ENCODE data around the gene HSFX3. TPM values are rescaled to one million over a fixed set of nuclear protein-coding genes. Genes with fewer than 3 reads are reported as not detected.
"Not testable (repeated sequence)": the region's sequence is repeated elsewhere in the genome, so short reads cannot be mapped to it uniquely, and the experiment has no call there.

The HSFX3 gene
- total RNA-seq, 1 donor from 2014 or later, result not detected

GRCh38 chrX:149570668-149571067 lies 20.9 kb upstream of the HSFX3 start:
- Mint-ChIP-seq H3K36me3 (no peaks in the 10 kb centered on the region), H3K4me1 (peaks cover 3% of the 10 kb centered on the region), H3K27ac (no peak overlapping the region), H3K9me3 (peaks cover 6% of the 10 kb centered on the region), H3K27me3 (ENCODE audit: low read depth) (no peaks in the 10 kb centered on the region), H3K4me3 (no peak overlapping the region)
- DNase-seq (ENCODE audit: low spot score in 2 of 2, unreplicated experiment in 2 of 2), result no peak
- TF ChIP-seq CTCF (IDR thresholded peaks at IDR 0.05; ENCODE audit: unreplicated experiment), result no peak

- no peak overlapping the region for H3K4me3 Mint-ChIP-seq
- H3K27me3 Mint-ChIP-seq (ENCODE audit: low read depth), result no peaks in the 10 kb centered on the region
- no peak for TF ChIP-seq CTCF (IDR thresholded peaks at IDR 0.05; ENCODE audit: unreplicated experiment)
- no peak for DNase-seq (ENCODE audit: low spot score in 2 of 2, unreplicated experiment in 2 of 2)
- no peaks in the 10 kb centered on the region for H3K36me3 Mint-ChIP-seq
- peaks cover 3% of the 10 kb centered on the region for H3K4me1 Mint-ChIP-seq
- peaks cover 10% of the 10 kb centered on the region for H3K9me3 Mint-ChIP-seq
- H3K27ac Mint-ChIP-seq, result no peak overlapping the region
Measured at GRCh38 chrX:149569770-149570169, 20.0 kb upstream of the HSFX3 start.

- Mint-ChIP-seq H3K36me3 (no peaks in the 10 kb centered on the region), H3K4me1 (peaks cover 3% of the 10 kb centered on the region), H3K9me3 (peaks cover 16% of the 10 kb centered on the region), H3K4me3 (no peak overlapping the region), H3K27me3 (ENCODE audit: low read depth) (no peaks in the 10 kb centered on the region), H3K27ac (no peak overlapping the region)
- no peak for TF ChIP-seq CTCF (IDR thresholded peaks at IDR 0.05; ENCODE audit: unreplicated experiment)
- DNase-seq (ENCODE audit: low spot score in 2 of 2, unreplicated experiment in 2 of 2), result no peak
Measured at GRCh38 chrX:149568701-149569296, 19.1 kb upstream of the HSFX3 start.

GRCh38 chrX:149567621-149568417 lies 18.1 kb upstream of the HSFX3 start:
- H3K4me3 Mint-ChIP-seq, result no peak overlapping the region
- H3K36me3 Mint-ChIP-seq, result no peaks in the 10 kb centered on the region
- no peaks in the 10 kb centered on the region for H3K27me3 Mint-ChIP-seq (ENCODE audit: low read depth)
- DNase-seq (ENCODE audit: low spot score in 2 of 2, unreplicated experiment in 2 of 2), result no peak
- peaks cover 3% of the 10 kb centered on the region for H3K4me1 Mint-ChIP-seq
- H3K9me3 Mint-ChIP-seq, result peaks cover 25% of the 10 kb centered on the region
- H3K27ac Mint-ChIP-seq, result no peak overlapping the region
- no peak for TF ChIP-seq CTCF (IDR thresholded peaks at IDR 0.05; ENCODE audit: unreplicated experiment)

- H3K27ac Mint-ChIP-seq, result no peak overlapping the region
Measured at GRCh38 chrX:149563359-149563758, 13.6 kb upstream of the HSFX3 start.

GRCh38 chrX:149555251-149555650 lies 5.5 kb upstream of the HSFX3 start:
- H3K4me3 Mint-ChIP-seq; H3K36me3 Mint-ChIP-seq; H3K27me3 Mint-ChIP-seq (ENCODE audit: low read depth); H3K27ac Mint-ChIP-seq; H3K4me1 Mint-ChIP-seq; DNase-seq (ENCODE audit: low spot score in 2 of 2, unreplicated experiment in 2 of 2); H3K9me3 Mint-ChIP-seq: not testable (repeated sequence)

More at GRCh38 chrX:149563359-149563758, 13.6 kb upstream of the HSFX3 start:
- Mint-ChIP-seq H3K4me3 (no peak overlapping the region), H3K4me1 (no peaks in the 10 kb centered on the region), H3K27me3 (ENCODE audit: low read depth) (no peaks in the 10 kb centered on the region), H3K36me3 (no peaks in the 10 kb centered on the region), H3K9me3 (peaks cover 24% of the 10 kb centered on the region)
- no peak for TF ChIP-seq CTCF (IDR thresholded peaks at IDR 0.05; ENCODE audit: unreplicated experiment)
- DNase-seq (ENCODE audit: low spot score in 2 of 2, unreplicated experiment in 2 of 2), result no peak

- H3K4me3 Mint-ChIP-seq; H3K9me3 Mint-ChIP-seq; DNase-seq (ENCODE audit: low spot score in 2 of 2, unreplicated experiment in 2 of 2); H3K27ac Mint-ChIP-seq; H3K4me1 Mint-ChIP-seq; H3K36me3 Mint-ChIP-seq; H3K27me3 Mint-ChIP-seq (ENCODE audit: low read depth): not testable (repeated sequence)
Measured at GRCh38 chrX:149551939-149552248, 2.2 kb upstream of the HSFX3 start.

GRCh38 chrX:149551245-149551938 lies 1.7 kb upstream of the HSFX3 start:
- not testable (repeated sequence) for H3K9me3 Mint-ChIP-seq, H3K4me1 Mint-ChIP-seq, H3K27ac Mint-ChIP-seq

GRCh38 chrX:149550454-149550853 lies 730 bp upstream of the HSFX3 start:
- H3K4me1 Mint-ChIP-seq, H3K27ac Mint-ChIP-seq: not testable (repeated sequence)

More at GRCh38 chrX:149551245-149551938, 1.7 kb upstream of the HSFX3 start:
- not testable (repeated sequence) for H3K27me3 Mint-ChIP-seq (ENCODE audit: low read depth); H3K4me3 Mint-ChIP-seq; DNase-seq (ENCODE audit: low spot score in 2 of 2, unreplicated experiment in 2 of 2); H3K36me3 Mint-ChIP-seq

More at GRCh38 chrX:149550454-149550853, 730 bp upstream of the HSFX3 start:
- not testable (repeated sequence) for DNase-seq (ENCODE audit: low spot score in 2 of 2, unreplicated experiment in 2 of 2); H3K27me3 Mint-ChIP-seq (ENCODE audit: low read depth); H3K36me3 Mint-ChIP-seq; H3K4me3 Mint-ChIP-seq; H3K9me3 Mint-ChIP-seq

Data from mesothelial cell of epicardium (in vitro differentiated cells).